GM21360 (cell line): ENCODE results near the gene HOXB3.

Experiments used
- ATAC-seq: cut with Tn5 transposase; IDR thresholded peaks from one replicate; pipeline ENCODE4 v1.9.1; 2021; ENCODE audit warnings: mild to moderate bottlenecking, moderate library complexity; ENCODE audit not compliant: unreplicated experiment

Gene HOXB3

GRCh38 chr17:48626245-48627117, 36.4 kb upstream of the HOXB3 start, which contains the start of gene HOXB9:
TSS of gene HOXB9 (minus strand) at chr17:48626358. CDS start at chr17:48626269, 89 bp downstream.
- ATAC-seq: no peak

GRCh38 chr17:48625495-48626244, 35.6 kb upstream of the HOXB3 start:
- ATAC-seq: no peak

- no peak for ATAC-seq
These were observed 34.8 kb upstream of the HOXB3 start for GRCh38 chr17:48624544-48625494.

GRCh38 chr17:48624118-48624517, 34.1 kb upstream of the HOXB3 start:
- ATAC-seq: no peak

DNA sequence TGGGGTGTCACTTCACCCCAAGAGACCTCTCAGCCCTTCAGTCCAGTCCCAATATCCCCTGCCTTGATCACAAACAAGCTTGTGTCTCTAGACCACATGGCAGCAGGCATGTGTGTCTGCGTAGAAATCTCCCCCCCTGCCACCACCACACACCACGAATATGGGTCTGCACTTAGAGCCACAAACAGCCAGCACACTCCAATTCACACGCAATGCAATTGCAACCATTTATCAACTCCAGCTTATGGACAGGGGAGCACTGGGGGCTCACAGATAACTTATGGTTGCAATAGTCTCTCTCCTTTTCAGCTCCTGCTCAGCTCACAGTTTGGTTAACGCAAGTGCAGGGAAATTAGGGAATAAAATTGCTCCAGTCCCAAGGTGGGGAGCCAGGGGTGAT, 33.5 kb upstream of the HOXB3 start:
- ATAC-seq: no peak

GRCh38 chr17:48622857-48623256, 32.8 kb upstream of the HOXB3 start:
- no peak for ATAC-seq

- ATAC-seq: no peak
These were observed 31.7 kb upstream of the HOXB3 start for GRCh38 chr17:48621410-48622392.

- no peak for ATAC-seq
These were observed 30.6 kb upstream of the HOXB3 start for GRCh38 chr17:48620461-48621139.

DNA sequence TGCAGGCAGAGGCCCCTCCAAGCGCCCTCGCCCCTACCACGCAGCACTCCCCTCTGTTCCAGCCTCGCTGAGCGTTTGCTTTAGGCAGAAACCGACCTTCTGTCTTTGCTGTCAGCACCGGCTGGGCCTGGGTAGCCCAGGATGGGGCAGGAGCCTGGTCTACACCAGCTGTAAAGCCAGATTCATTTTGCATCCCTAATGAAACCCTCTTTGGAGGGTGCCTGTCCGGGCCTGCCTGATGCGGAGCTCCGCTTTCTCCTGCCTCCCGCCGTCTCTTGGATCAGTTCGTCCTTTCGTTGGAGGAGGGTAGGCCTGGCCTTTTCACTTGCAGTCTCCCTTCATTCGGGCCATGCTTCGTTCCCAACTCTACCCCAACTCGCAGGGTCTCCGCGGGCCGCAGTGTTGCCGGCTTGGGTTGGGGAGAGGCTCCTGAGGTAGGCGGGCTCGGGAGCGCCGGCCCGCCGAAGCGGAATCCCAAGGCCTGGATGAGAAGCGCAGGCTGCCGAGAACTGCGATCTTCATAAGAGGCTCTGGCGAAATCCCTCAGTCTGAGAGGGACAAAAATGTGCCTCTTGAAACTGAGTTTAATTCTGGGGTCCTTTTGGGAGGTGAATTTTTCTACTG, 29.9 kb upstream of the HOXB3 start:
- ATAC-seq: no peak

GRCh38 chr17:48618256-48618896, 28.3 kb upstream of the HOXB3 start:
- no peak for ATAC-seq

DNA sequence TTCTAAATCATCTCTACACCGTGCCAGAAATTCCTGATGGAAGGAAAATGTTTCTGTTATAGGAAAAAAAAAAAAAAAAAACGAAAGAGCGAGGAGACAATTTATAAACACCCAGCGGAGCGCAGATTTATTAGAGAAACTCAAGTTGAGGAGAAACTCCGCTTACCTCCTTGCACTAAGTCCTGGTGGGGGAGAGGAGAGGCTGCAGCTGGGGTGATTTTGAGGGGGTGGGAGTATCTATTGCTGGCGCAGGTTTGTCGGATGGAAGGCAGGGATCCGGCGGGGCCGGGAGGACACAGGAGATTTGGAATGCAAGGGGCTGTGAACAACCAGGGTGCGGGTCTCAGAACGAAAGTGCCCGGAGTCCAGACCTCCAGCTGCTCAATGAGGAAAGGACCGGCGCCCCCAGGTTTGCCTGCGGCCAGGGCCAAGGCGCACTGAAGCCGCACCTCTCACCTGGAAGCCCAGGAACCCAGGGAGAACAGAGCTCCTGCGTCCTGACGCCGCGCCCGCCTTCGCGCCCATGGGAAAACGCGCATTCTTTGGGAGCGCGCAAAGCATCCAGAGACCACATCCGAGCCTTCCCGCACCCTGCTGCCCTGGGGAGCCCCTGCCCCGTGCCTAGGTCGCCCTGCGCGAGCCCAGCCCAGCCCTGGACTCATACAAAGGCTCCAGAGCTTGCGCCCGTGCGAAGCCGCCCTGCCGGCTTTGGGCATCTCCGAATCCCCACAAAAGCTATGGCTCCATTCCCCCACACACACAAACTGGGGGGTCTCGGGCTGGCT, 27.6 kb upstream of the HOXB3 start:
- no peak for ATAC-seq

DNA sequence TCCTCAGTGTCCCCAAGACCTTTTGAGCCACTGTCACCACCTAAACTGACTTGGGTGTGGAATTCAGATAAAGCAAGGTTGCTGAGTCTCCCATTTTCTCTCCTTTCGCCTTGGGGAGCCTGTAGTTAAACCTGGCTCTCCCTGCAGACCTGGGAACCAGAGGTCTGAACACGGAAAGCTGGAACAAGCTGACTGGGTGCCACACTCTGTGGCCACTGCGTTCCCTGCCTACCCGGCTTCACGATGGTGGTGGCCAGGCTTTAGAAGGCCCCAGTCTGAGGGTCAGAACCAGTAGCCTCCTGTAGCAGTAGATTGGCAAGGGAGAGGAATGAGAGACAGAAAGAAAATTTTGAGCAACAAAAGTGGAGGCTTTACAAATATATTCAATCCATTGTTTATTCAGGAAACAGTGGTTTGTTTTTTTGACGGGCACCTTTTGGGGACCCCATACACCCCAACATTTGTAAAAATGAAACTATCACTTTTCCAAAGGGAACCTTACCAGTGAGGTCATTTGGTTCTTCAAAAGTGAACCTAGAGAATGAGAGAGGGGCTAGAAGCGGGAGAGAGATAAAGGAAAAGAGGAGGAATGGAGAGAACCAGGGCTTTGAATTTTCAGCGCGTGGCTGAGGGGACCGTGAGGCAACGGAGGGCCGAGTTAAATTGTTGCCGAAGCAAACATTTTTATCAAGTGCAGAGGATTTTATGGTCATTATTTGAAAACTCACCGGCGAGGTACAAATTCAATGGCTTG, 26.9 kb upstream of the HOXB3 start:
- no peak for ATAC-seq

GRCh38 chr17:48615963-48616716, 26.1 kb upstream of the HOXB3 start:
- no peak for ATAC-seq

- no peak for ATAC-seq
These were observed 25.3 kb upstream of the HOXB3 start, which contains the start of gene HOXB8 for GRCh38 chr17:48615047-48615962. TSS of gene HOXB8 (minus strand) at chr17:48615292. CDS start at chr17:48614704, 588 bp downstream.
